ENCODE data around the gene SLC12A7.

- TF ChIP-seq CTCF (conservative IDR thresholded peaks at IDR 0.05; ENCODE audit: low read depth, low read length), result no peak
- TF ChIP-seq EZH2phosphoT487 (IDR thresholded peaks at IDR 0.05; ENCODE audit: borderline replicate concordance, low read length), result no peak
- TF ChIP-seq EZH2 (IDR thresholded peaks at IDR 0.05; ENCODE audit: low read length, unreplicated experiment), result no peak
Observed at GRCh38 chr5:1020452-1020961, 91.4 kb downstream of the SLC12A7 start.

Data from PC-3 (cell line).